Upper lobe of left lung (tissue), 6 donors: ENCODE measurements around the gene AKAP12. TPM values are rescaled to one million over a fixed set of nuclear protein-coding genes. Genes with fewer than 3 reads are reported as not detected.

Experiments
- ATAC-seq, 2 donors: fragments of 200-7000 bp; cut with Tn5 transposase; one replicate each; pipeline ENCODE4 v1.9.1; 2022; ENCODE audit warnings: mild to moderate bottlenecking in 2 of 2, moderate library complexity in 2 of 2; ENCODE audit not compliant: low FRiP score in 2 of 2
- DNase-seq, 2 donors: peaks; one replicate each; pipeline ENCODE4 v3.0.0-alpha.2; 2019 to 2020
- H3K27ac ChIP-seq, 4 donors: fragments of 200-600 bp; sonication (generic); one replicate each; pipeline ENCODE4 v1.5.1; 2016 to 2019
- H3K27me3 ChIP-seq, 4 donors: fragments of 200-600 bp; sonication (generic); one replicate each; pipeline ENCODE4 v1.5.1; 2017 to 2019
- H3K36me3 ChIP-seq, 4 donors: fragments of 200-600 bp; sonication (generic); one replicate each; pipeline ENCODE4 v1.5.1; 2016 to 2019
- H3K4me1 ChIP-seq, 4 donors: fragments of 200-600 bp; sonication (generic); one replicate each; pipeline ENCODE4 v1.5.1; 2018 to 2019
- H3K4me3 ChIP-seq, 4 donors: fragments of 200-600 bp; sonication (generic); one replicate each; pipeline ENCODE4 v1.5.1; 2017 to 2019; ENCODE audit warnings: mild to moderate bottlenecking in 2 of 4, moderate library complexity in 1 of 4
- H3K9me3 ChIP-seq, 4 donors: fragments of 200-600 bp; sonication (generic); one replicate each; pipeline ENCODE4 v1.5.1; 2018 to 2019
- CTCF ChIP-seq, 6 experiments: fragments of 450-650 bp in 4 of 6; fragments of 200-600 bp in 2 of 6; sonication (generic) in 2 of 6; IDR thresholded peaks; one replicate each; pipeline ENCODE4 v1.5.1; 2016 to 2019; ENCODE audit warnings: antibody characterized with exemption in 6 of 6
- EP300 ChIP-seq, 4 donors: sonication (generic); formaldehyde crosslinking; IDR thresholded peaks; one replicate each; pipeline ENCODE4 v1.5.1; 2017; ENCODE audit warnings: antibody characterized with exemption in 4 of 4, control low read depth in 2 of 4
- POLR2A ChIP-seq, 4 donors: fragments of 450-650 bp; IDR thresholded peaks; one replicate each; pipeline ENCODE4 v1.5.1; 2016 to 2017; ENCODE audit warnings: antibody characterized with exemption in 4 of 4, mild to moderate bottlenecking in 2 of 4
- POLR2AphosphoS5 ChIP-seq, 2 donors: sonication (generic); formaldehyde crosslinking; IDR thresholded peaks; one replicate each; pipeline ENCODE4 v1.5.1; 2017; ENCODE audit warnings: antibody characterized with exemption in 2 of 2
- WGBS, 2 donors: methylation state at CpG; one replicate each; pipeline ENCODE4 v1.1.5; 2017 to 2018; 5-methylcytosine and 5-hydroxymethylcytosine counted together
- total RNA-seq, 6 donors: library from RNA; depleted of rRNA in 4 of 6; stranded (reverse); fragments of >200 nt in 4 of 6; gene quantifications; one replicate each; pipeline versions ENCODE4 v1.1.0 to v1.2.1, GENCODE V29; 2016 to 2021
- donor health status: DM: no; HTN: no; CAD: no; lungs with moderate emphysema.
- donor health status: DM: no; HTN: yes; CAD: no; lungs with severe emphysema.

AKAP12 gene
- total RNA-seq, 6 donors from 2014 or later: 17.7 to 67.7 (median 37.7) TPM

- ATAC-seq (no peak), DNase-seq (no peak)
- Histone ChIP-seq H3K27me3 (no peaks in the 10 kb centered on the region), H3K27ac (no peak overlapping the region), H3K4me1 (peaks cover 0 to 3% (median 0%) of the 10 kb centered on the region in 4 donors), H3K36me3 (peaks cover 0 to 52% (median 7%) of the 10 kb centered on the region in 4 donors), H3K9me3 (no peaks in the 10 kb centered on the region), H3K4me3 (no peak overlapping the region)
- 96 to 99% methylated on average over 5 of the region's 5 CpGs for WGBS, 2 donors
- TF ChIP-seq EP300 (IDR thresholded peaks at IDR 0.05) (no peak), POLR2AphosphoS5 (IDR thresholded peaks at IDR 0.05) (no peak), POLR2A (IDR thresholded peaks at IDR 0.05) (no peak), CTCF (IDR thresholded peaks at IDR 0.05) (no peak)
These were observed 119.7 kb downstream of the AKAP12 start for GRCh38 chr6:151359486-151359885.

- WGBS, 2 donors: 95% methylated on average over 6 of the region's 6 CpGs
- TF ChIP-seq POLR2AphosphoS5 (IDR thresholded peaks at IDR 0.05): no peak
- no peak for TF ChIP-seq EP300 (IDR thresholded peaks at IDR 0.05)
- TF ChIP-seq CTCF (IDR thresholded peaks at IDR 0.05): no peak
- no peak for TF ChIP-seq POLR2A (IDR thresholded peaks at IDR 0.05)
- no peak for ATAC-seq
- H3K27me3 ChIP-seq: no peaks in the 10 kb centered on the region
- no peak overlapping the region for H3K4me3 ChIP-seq
- H3K27ac ChIP-seq: no peak overlapping the region
- H3K9me3 ChIP-seq: no peaks in the 10 kb centered on the region
- no peaks in the 10 kb centered on the region for H3K4me1 ChIP-seq
- H3K36me3 ChIP-seq: peaks cover 9 to 61% (median 35%) of the 10 kb centered on the region in 4 donors
- DNase-seq: no peak
These were observed 125.5 kb downstream of the AKAP12 start for GRCh38 chr6:151365233-151365632.

GRCh38 chr6:151370509-151371078 lies 130.8 kb downstream of the AKAP12 start:
- no peaks in the 10 kb centered on the region for H3K27me3 ChIP-seq
- no peak for TF ChIP-seq POLR2AphosphoS5 (IDR thresholded peaks at IDR 0.05)
- TF ChIP-seq POLR2A (IDR thresholded peaks at IDR 0.05): no peak
- no peak for TF ChIP-seq CTCF (IDR thresholded peaks at IDR 0.05)
- no peak for TF ChIP-seq EP300 (IDR thresholded peaks at IDR 0.05)
- no peaks in the 10 kb centered on the region for H3K9me3 ChIP-seq
- no peak overlapping the region for H3K27ac ChIP-seq
- H3K4me1 ChIP-seq: peaks cover 0 to 9% (median 8%) of the 10 kb centered on the region in 4 donors
- 92 to 95% methylated on average over 6 of the region's 6 CpGs for WGBS, 2 donors
- no peak overlapping the region for H3K4me3 ChIP-seq
- ATAC-seq (peak in 1 of 2 donors; percentile 39), DNase-seq (no peak)
- peaks cover 8 to 49% (median 40%) of the 10 kb centered on the region in 4 donors for H3K36me3 ChIP-seq

GRCh38 chr6:151372164-151372563 lies 132.4 kb downstream of the AKAP12 start:
- no peak for ATAC-seq
- Histone ChIP-seq H3K4me3 (no peak overlapping the region), H3K36me3 (peaks cover 0 to 37% (median 29%) of the 10 kb centered on the region in 4 donors), H3K27me3 (no peaks in the 10 kb centered on the region), H3K4me1 (peaks cover 0 to 14% (median 8%) of the 10 kb centered on the region in 4 donors), H3K27ac (no peak overlapping the region), H3K9me3 (no peaks in the 10 kb centered on the region)
- TF ChIP-seq CTCF (IDR thresholded peaks at IDR 0.05) (no peak), POLR2AphosphoS5 (IDR thresholded peaks at IDR 0.05) (no peak), POLR2A (IDR thresholded peaks at IDR 0.05) (no peak)
- no peak for DNase-seq
- WGBS, 2 donors: 46 to 87% methylated on average over 5 of the region's 5 CpGs
